Kidney (tissue), 14 donors: Measurements from ENCODE around the gene TMCO5A. TPM values are rescaled to one million over a fixed set of nuclear protein-coding genes. Genes with fewer than 3 reads are reported as not detected.

Experiments used
- DNase-seq, 5 donors: peaks; one replicate each; pipeline ENCODE4 v3.0.0-alpha.2; 2013 to 2020
- FAIRE-seq: peaks from 2 replicates; lab custom pipeline; 2012; peaks lifted over from hg19 to GRCh38; lab: Jason Lieb, UNC
- H3K27ac ChIP-seq, 2 donors: one replicate each; pipeline ENCODE4 v1.7.0; 2013; ENCODE audit warnings: low read depth in 2 of 2, low read length in 2 of 2, inconsistent platforms in 1 of 2
- H3K27me3 ChIP-seq: one replicate; pipeline ENCODE4 v1.7.1; 2013; ENCODE audit warnings: low read length, inconsistent platforms; ENCODE audit not compliant: control insufficient read depth, insufficient read depth
- H3K36me3 ChIP-seq, 3 donors: one replicate each; pipeline versions ENCODE4 v1.7.0 to v1.7.1; 2013; ENCODE audit warnings: low read length in 3 of 3, control low read depth in 1 of 3, inconsistent platforms in 1 of 3; ENCODE audit not compliant: insufficient read depth in 3 of 3, control insufficient read depth in 2 of 3
- H3K4me1 ChIP-seq, 3 donors: one replicate each; pipeline versions ENCODE4 v1.7.0 to v1.7.1; 2013; ENCODE audit warnings: low read length in 3 of 3, inconsistent platforms in 1 of 3, low read depth in 1 of 3; ENCODE audit not compliant: control insufficient read depth in 2 of 3, insufficient read depth in 2 of 3
- H3K4me3 ChIP-seq, 3 donors: one replicate each; pipeline versions ENCODE4 v1.7.0 to v1.8.1; 2013; ENCODE audit warnings: low read length in 3 of 3, control low read depth in 1 of 3, inconsistent platforms in 1 of 3
- H3K9ac ChIP-seq, 3 donors: one replicate each; pipeline versions ENCODE4 v1.7.0 to v1.7.1; 2013; ENCODE audit warnings: low read length in 3 of 3, control low read depth in 1 of 3, inconsistent platforms in 1 of 3
- H3K9me3 ChIP-seq, 3 donors: one replicate each; pipeline versions ENCODE4 v1.7.0 to v1.7.1; 2013; ENCODE audit warnings: low read length in 3 of 3, control low read depth in 1 of 3, inconsistent platforms in 1 of 3; ENCODE audit not compliant: control insufficient read depth in 2 of 3, insufficient read depth in 1 of 3
- intact Hi-C: fragments of 100-400 bp; cut with DNase I; formaldehyde crosslinking; loops from one replicate; pipeline ENCODE4 v1.11.1; 2022
- polyA plus RNA-seq: library from polyadenylated mRNA; stranded (reverse); fragments of 350-450 nt; fragmentation: Illumina TruSeq; extraction: RNeasy Lipid Tissue Mini Kit (QIAGEN cat#74804); gene quantifications from one replicate; pipeline ENCODE4 v1.2.3, GENCODE V29; 2014; ENCODE audit warnings: low read depth, low replicate concordance; ENCODE audit not compliant: insufficient read depth
- total RNA-seq: library from RNA; stranded (reverse); fragmentation: NEBNext Ultra II Directional; extraction: Animal tissue kit (Norgen Biotek cat#: 25700); gene quantifications from one replicate; pipeline ENCODE4 v1.2.1, GENCODE V29; 2021
- TF ChIP-seq, protein P1 (sequence below): IDR thresholded peaks from 3 replicates; pipeline ENCODE4 v1.5.1; 2012; ENCODE audit warnings: mild to moderate bottlenecking, moderate library complexity, borderline replicate concordance; ENCODE audit not compliant: insufficient read depth; ENCODE audit errors: extremely low read depth
- donor health status: control.
- donor health status: control.
- donor health status: control.
- donor health status: control.
- donor health status: control.
- donor health status: DM: yes; HTN: yes; CAD: no.
- donor health status: Normal renal cell carcinoma (clear cell type).

Gene TMCO5A
- total and polyA plus RNA-seq, 2 donors from 2014 or later, result not detected

DNA sequence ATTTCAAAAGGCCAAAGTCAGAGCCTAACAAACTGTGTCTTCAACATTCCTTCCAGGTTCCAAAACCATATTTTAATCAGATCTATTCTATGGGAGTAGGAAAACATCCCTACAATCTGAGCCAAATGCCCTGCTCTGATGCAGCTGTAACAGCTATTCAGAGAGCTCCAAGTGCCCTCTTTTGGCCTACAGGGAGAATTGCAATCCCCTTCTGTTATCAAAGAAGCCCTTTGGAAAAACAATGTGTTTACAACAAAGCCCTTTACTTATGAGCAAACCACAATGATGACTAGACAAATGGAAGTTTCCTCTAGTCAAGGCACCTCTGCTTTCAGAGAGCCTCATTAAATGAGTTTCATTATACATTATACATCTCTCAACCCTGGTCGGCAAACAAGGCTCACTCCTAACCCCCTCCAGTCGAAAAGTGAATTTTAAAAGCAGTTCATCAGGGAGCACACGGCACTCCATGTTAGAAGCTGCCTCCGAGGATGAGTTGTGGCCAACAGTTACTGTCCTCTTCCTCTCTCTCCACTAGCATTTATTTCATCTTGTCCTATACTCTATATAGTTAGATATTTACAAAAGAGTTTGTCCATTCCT is 42.6 kb upstream of the TMCO5A start:
- FAIRE-seq (no peak), DNase-seq (peak in 2 of 5 donors; percentile 44 to 68)
- H3K9me3 ChIP-seq, result no peaks in the 10 kb centered on the region
- no peaks in the 10 kb centered on the region for H3K36me3 ChIP-seq
- TF ChIP-seq, protein P1, sequence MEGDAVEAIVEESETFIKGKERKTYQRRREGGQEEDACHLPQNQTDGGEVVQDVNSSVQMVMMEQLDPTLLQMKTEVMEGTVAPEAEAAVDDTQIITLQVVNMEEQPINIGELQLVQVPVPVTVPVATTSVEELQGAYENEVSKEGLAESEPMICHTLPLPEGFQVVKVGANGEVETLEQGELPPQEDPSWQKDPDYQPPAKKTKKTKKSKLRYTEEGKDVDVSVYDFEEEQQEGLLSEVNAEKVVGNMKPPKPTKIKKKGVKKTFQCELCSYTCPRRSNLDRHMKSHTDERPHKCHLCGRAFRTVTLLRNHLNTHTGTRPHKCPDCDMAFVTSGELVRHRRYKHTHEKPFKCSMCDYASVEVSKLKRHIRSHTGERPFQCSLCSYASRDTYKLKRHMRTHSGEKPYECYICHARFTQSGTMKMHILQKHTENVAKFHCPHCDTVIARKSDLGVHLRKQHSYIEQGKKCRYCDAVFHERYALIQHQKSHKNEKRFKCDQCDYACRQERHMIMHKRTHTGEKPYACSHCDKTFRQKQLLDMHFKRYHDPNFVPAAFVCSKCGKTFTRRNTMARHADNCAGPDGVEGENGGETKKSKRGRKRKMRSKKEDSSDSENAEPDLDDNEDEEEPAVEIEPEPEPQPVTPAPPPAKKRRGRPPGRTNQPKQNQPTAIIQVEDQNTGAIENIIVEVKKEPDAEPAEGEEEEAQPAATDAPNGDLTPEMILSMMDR, result peak; percentile 67
- H3K4me1 ChIP-seq, result no peaks in the 10 kb centered on the region
- no peak overlapping the region for H3K9ac ChIP-seq
- H3K27ac ChIP-seq, result no peak overlapping the region
- no peak overlapping the region for H3K4me3 ChIP-seq
- no peaks in the 10 kb centered on the region for H3K27me3 ChIP-seq
- intact Hi-C loops, result no loop called here

GRCh38 chr15:37893309-37893708 is 41.1 kb upstream of the TMCO5A start:
- intact Hi-C loops, result no loop called here
- Histone ChIP-seq H3K27ac (no peak overlapping the region), H3K27me3 (no peaks in the 10 kb centered on the region), H3K9ac (no peak overlapping the region), H3K36me3 (no peaks in the 10 kb centered on the region), H3K4me1 (no peaks in the 10 kb centered on the region), H3K4me3 (no peak overlapping the region), H3K9me3 (no peaks in the 10 kb centered on the region)
- TF ChIP-seq, protein P1, result no peak
- FAIRE-seq, result no peak
- no peak for DNase-seq

- Histone ChIP-seq H3K27me3 (no peaks in the 10 kb centered on the region), H3K27ac (no peak overlapping the region), H3K36me3 (no peaks in the 10 kb centered on the region), H3K4me1 (no peaks in the 10 kb centered on the region), H3K4me3 (no peak overlapping the region), H3K9ac (no peak overlapping the region), H3K9me3 (no peaks in the 10 kb centered on the region)
- no peak for DNase-seq
- TF ChIP-seq, protein P1, result no peak
- intact Hi-C loops, result no loop called here
- no peak for FAIRE-seq
Measured at GRCh38 chr15:37898362-37898761, 36.1 kb upstream of the TMCO5A start.
